DOHH2 (cell line): ENCODE measurements around the gene PTPRS.

Experiments used
- H3F3A ChIP-seq: fragments of 200-600 bp; sonication (generic), shearing (Covaris generic); 2 replicates; pipeline ENCODE4 v1.6.0; 2016; ENCODE audit warnings: antibody characterized with exemption, mild to moderate bottlenecking; ENCODE audit not compliant: control insufficient read depth, insufficient read depth
- H3K27ac ChIP-seq: fragments of 200-600 bp; sonication (generic); 2 replicates; pipeline ENCODE4 v1.5.1; 2014; ENCODE audit warnings: low read depth, mild to moderate bottlenecking, low read length, moderate library complexity
- H3K27me3 ChIP-seq: fragments of 200-600 bp; sonication (generic); 2 replicates; pipeline ENCODE4 v1.6.1; 2014; ENCODE audit warnings: mild to moderate bottlenecking, low read length, mixed read lengths; ENCODE audit not compliant: control insufficient read depth
- H3K36me3 ChIP-seq: fragments of 200-600 bp; sonication (generic); 2 replicates; pipeline ENCODE4 v1.6.1; 2014; ENCODE audit warnings: mild to moderate bottlenecking, low read length, moderate library complexity, mixed read lengths; ENCODE audit not compliant: control insufficient read depth
- H3K4me1 ChIP-seq: fragments of 200-600 bp; sonication (generic); 2 replicates; pipeline ENCODE4 v1.6.1; 2014; ENCODE audit warnings: mild to moderate bottlenecking, low read length, mixed read lengths; ENCODE audit not compliant: control insufficient read depth
- H3K4me2 ChIP-seq: fragments of 200-600 bp; sonication (generic); 2 replicates; pipeline ENCODE4 v1.6.0; 2014; ENCODE audit warnings: mild to moderate bottlenecking, low read length, moderate library complexity
- H3K4me3 ChIP-seq: fragments of 200-600 bp; sonication (generic); 2 replicates; pipeline ENCODE4 v1.5.1; 2014; ENCODE audit warnings: mild to moderate bottlenecking, low read length, mixed read lengths
- H3K79me2 ChIP-seq: fragments of 200-600 bp; sonication (generic); 2 replicates; pipeline ENCODE4 v1.6.1; 2014; ENCODE audit warnings: mild to moderate bottlenecking, low read length, mixed read lengths; ENCODE audit not compliant: control insufficient read depth
- H3K9me2 ChIP-seq: fragments of 200-600 bp; sonication (generic); replicated peaks from 2 replicates; pipeline ENCODE4 v1.6.1; 2014; ENCODE audit warnings: mild to moderate bottlenecking, low read length, mixed read lengths; ENCODE audit not compliant: control insufficient read depth
- H3K9me3 ChIP-seq: fragments of 200-600 bp; sonication (generic); 2 replicates; pipeline ENCODE4 v1.6.1; 2014; ENCODE audit warnings: antibody characterized with exemption, low read length, mixed read lengths; ENCODE audit not compliant: control insufficient read depth, insufficient read depth
- H4K20me1 ChIP-seq: fragments of 200-600 bp; sonication (generic); 2 replicates; pipeline ENCODE4 v1.6.0; 2014; ENCODE audit warnings: low read depth, mild to moderate bottlenecking, antibody characterized with exemption, low read length, moderate library complexity; ENCODE audit not compliant: control insufficient read depth, insufficient read depth
- CTCF ChIP-seq: fragments of 200-600 bp; sonication (generic); IDR thresholded peaks from one replicate; pipeline ENCODE4 v1.5.1; 2014; ENCODE audit warnings: antibody characterized with exemption, mild to moderate bottlenecking, low read depth, low read length; ENCODE audit not compliant: poor library complexity, severe bottlenecking
- EZH2phosphoT487 ChIP-seq: fragments of 200-600 bp; sonication (generic); IDR thresholded peaks from 2 replicates; pipeline ENCODE4 v1.6.1; 2017; ENCODE audit warnings: borderline replicate concordance, mild to moderate bottlenecking, antibody characterized with exemption, low read length, moderate library complexity, mixed read lengths

PTPRS gene

DNA sequence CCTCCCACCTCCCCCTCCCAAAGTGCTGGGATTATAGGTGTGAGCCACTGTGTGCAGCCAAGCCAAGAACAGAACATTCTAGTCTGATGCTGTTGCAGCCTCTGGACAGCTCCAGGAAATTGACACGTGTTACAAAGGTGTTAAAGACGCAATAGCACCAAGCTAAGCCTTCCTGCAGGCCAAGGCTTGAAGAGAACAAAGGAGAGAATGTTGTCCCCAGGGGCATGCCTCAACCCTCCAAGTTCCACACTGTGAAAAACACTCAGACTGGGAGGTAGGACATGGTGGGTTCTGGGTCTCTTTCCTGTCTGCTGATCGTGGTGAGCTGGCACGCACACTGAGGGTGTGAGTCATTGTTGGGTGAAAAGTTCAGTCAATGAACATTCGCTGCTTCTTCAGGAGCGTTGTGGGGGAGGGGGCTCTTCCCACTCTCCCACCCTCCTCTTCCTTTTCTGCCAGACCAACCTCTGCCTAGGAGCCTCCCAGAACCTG lies 5.3 kb upstream of the PTPRS start:
- no peaks in the 10 kb centered on the region for H4K20me1 ChIP-seq
- H3K4me3 ChIP-seq = no peak overlapping the region
- H3F3A ChIP-seq = no peaks in the 10 kb centered on the region
- no peaks in the 10 kb centered on the region for H3K9me3 ChIP-seq
- peaks cover 4% of the 10 kb centered on the region; the same call in 1 of the 2 replicates for H3K4me1 ChIP-seq
- H3K79me2 ChIP-seq = no peaks in the 10 kb centered on the region
- H3K9me2 ChIP-seq = no peaks in the 10 kb centered on the region
- TF ChIP-seq CTCF (no peak), EZH2phosphoT487 (no peak)
- no peak overlapping the region for H3K4me2 ChIP-seq
- peaks cover 3% of the 10 kb centered on the region; the same call in 1 of the 2 replicates for H3K27me3 ChIP-seq
- no peak overlapping the region for H3K27ac ChIP-seq
- H3K36me3 ChIP-seq = no peaks in the 10 kb centered on the region

GRCh38 chr19:5343848-5344247 lies 3.2 kb upstream of the PTPRS start:
- no peaks in the 10 kb centered on the region for H3K36me3 ChIP-seq
- H3F3A ChIP-seq = no peaks in the 10 kb centered on the region
- H4K20me1 ChIP-seq = no peaks in the 10 kb centered on the region; the same call in 1 of the 2 replicates
- no peak overlapping the region for H3K4me3 ChIP-seq
- TF ChIP-seq EZH2phosphoT487 = no peak
- H3K27me3 ChIP-seq = peaks cover 16% of the 10 kb centered on the region
- no peaks in the 10 kb centered on the region for H3K9me3 ChIP-seq
- no peak overlapping the region for H3K4me2 ChIP-seq
- H3K4me1 ChIP-seq = peaks cover 14% of the 10 kb centered on the region; the same call in 1 of the 2 replicates
- no peaks in the 10 kb centered on the region for H3K9me2 ChIP-seq
- no peaks in the 10 kb centered on the region for H3K79me2 ChIP-seq
- H3K27ac ChIP-seq = no peak overlapping the region

- Histone ChIP-seq H3K4me2 (no peak overlapping the region), H3K27me3 (peaks cover 27% of the 10 kb centered on the region), H3F3A (no peaks in the 10 kb centered on the region), H4K20me1 (no peaks in the 10 kb centered on the region; the same call in 1 of the 2 replicates), H3K27ac (no peak overlapping the region), H3K4me1 (peaks cover 23% of the 10 kb centered on the region), H3K36me3 (no peaks in the 10 kb centered on the region), H3K79me2 (no peaks in the 10 kb centered on the region), H3K4me3 (no peak overlapping the region), H3K9me3 (no peaks in the 10 kb centered on the region), H3K9me2 (no peaks in the 10 kb centered on the region)
- TF ChIP-seq CTCF (no peak), EZH2phosphoT487 (no peak)
These were observed 2.1 kb upstream of the PTPRS start for GRCh38 chr19:5342573-5343201.

DNA sequence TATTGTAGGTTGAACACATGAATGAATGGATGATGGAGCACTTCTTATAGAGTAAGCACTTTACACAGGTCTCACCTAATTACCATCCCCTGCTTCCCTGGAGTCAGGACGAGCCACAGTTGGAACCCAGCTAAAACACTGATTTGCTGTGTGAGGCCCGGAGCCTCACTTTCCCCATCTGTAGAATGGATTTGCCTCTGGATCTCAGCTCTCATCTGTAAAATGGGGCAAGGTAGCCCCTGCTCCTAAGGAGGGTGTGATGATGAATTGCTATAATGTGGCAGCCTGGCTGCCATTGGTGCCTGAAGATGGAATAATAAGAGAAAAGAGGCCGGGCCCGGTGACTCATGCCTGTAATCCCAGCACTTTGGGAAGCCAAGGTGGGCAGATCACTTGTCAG lies 1.4 kb upstream of the PTPRS start:
- H3K79me2 ChIP-seq = no peaks in the 10 kb centered on the region
- no peaks in the 10 kb centered on the region for H3K9me3 ChIP-seq
- no peaks in the 10 kb centered on the region; the same call in 1 of the 2 replicates for H4K20me1 ChIP-seq
- H3K4me1 ChIP-seq = peaks cover 23% of the 10 kb centered on the region
- H3K4me2 ChIP-seq = no peak overlapping the region
- peaks cover 34% of the 10 kb centered on the region for H3K27me3 ChIP-seq
- no peak overlapping the region for H3K27ac ChIP-seq
- no peaks in the 10 kb centered on the region for H3F3A ChIP-seq
- no peaks in the 10 kb centered on the region for H3K9me2 ChIP-seq
- H3K36me3 ChIP-seq = no peaks in the 10 kb centered on the region
- TF ChIP-seq CTCF (no peak), EZH2phosphoT487 (no peak)
- H3K4me3 ChIP-seq = no peak overlapping the region
